ENCODE results near the gene STRADB. TPM values are rescaled to one million over a fixed set of nuclear protein-coding genes. Genes with fewer than 3 reads are reported as not detected.

The STRADB gene
- polyA plus RNA-seq, 5 donors, result 40.6 to 62.4 (median 45.3) TPM

Other genes with a start within 250 kb of the STRADB start
- gene CASP8, start 191.2 kb upstream of the STRADB start, polyA plus RNA-seq (ENCODE audit: insufficient read depth in 1 of 5, insufficient read length in 5 of 5, low replicate concordance in 1 of 5), result 10 to 100 TPM; 16.4 to 23.3 (median 21.7) TPM
- 1 to 10 TPM; 2.3 to 6.2 (median 4.1) TPM for gene FLACC1, start 94.4 kb upstream of the STRADB start, polyA plus RNA-seq (ENCODE audit: insufficient read depth in 1 of 5, insufficient read length in 5 of 5, low replicate concordance in 1 of 5)
- 10 to 100 TPM; 36.4 to 57.7 (median 51.8) TPM for gene TRAK2, start 282 bp upstream of the STRADB start, polyA plus RNA-seq (ENCODE audit: insufficient read depth in 1 of 5, insufficient read length in 5 of 5, low replicate concordance in 1 of 5)
- gene TMEM237, start 191.8 kb downstream of the STRADB start, polyA plus RNA-seq (ENCODE audit: insufficient read depth in 1 of 5, insufficient read length in 5 of 5, low replicate concordance in 1 of 5), result 10 to 100 TPM; 48.8 to 65.7 (median 59.9) TPM
- under 1 TPM; 0.10 to 0.23 (median 0.15) TPM for gene MPP4, start 246.9 kb downstream of the STRADB start, polyA plus RNA-seq (ENCODE audit: insufficient read depth in 1 of 5, insufficient read length in 5 of 5, low replicate concordance in 1 of 5)

All from right lung (tissue), 5 donors.